Naive thymus-derived CD4-positive, alpha-beta T cell (primary cell): Measurements from ENCODE around the gene PLCD3. TPM values are rescaled to one million over a fixed set of nuclear protein-coding genes. Genes with fewer than 3 reads are reported as not detected.
A peak's percentile ranks its signal among the peaks of the same experiment; 100 is the strongest.

Experiments
- ATAC-seq: fragments of 150-1000 bp; cut with Tn5 transposase; 2 replicates; pipeline ENCODE4 v1.10.0; 2021; ENCODE audit warnings: mild to moderate bottlenecking, moderate library complexity
- CTCF ChIA-PET: fragments of 350-600 bp; sonication (Branson Sonifier 250); formaldehyde crosslinking; loops from one replicate; lab custom pipeline; 2021; ENCODE audit warnings: antibody characterized with exemption; lab: Charles Lee
- POLR2A ChIA-PET: fragments of 350-600 bp; sonication (Branson Sonifier 250); formaldehyde crosslinking; loops from one replicate; lab custom pipeline; 2021; ENCODE audit warnings: antibody characterized with exemption, inconsistent platforms; lab: Charles Lee
- DNase-seq, 9 donors: peaks; one replicate each; pipeline versions ENCODE4 v3.0.0 to v3.0.0-alpha.2; 2020 to 2022; ENCODE audit warnings: mixed read lengths in 1 of 9
- H3K27ac ChIP-seq: one replicate; pipeline ENCODE4 v1.7.0; 2013; ENCODE audit warnings: mild to moderate bottlenecking, low read depth, low read length, moderate library complexity
- H3K27me3 ChIP-seq, 2 donors: one replicate each; pipeline ENCODE4 v1.7.0; 2013; ENCODE audit warnings: low read length in 2 of 2, mild to moderate bottlenecking in 2 of 2, moderate library complexity in 2 of 2; ENCODE audit not compliant: control insufficient read depth in 2 of 2, insufficient read depth in 2 of 2
- H3K36me3 ChIP-seq, 3 experiments: 1 replicate in 2 of 3; 2 replicates in 1 of 3; pipeline ENCODE4 v1.7.0; 2013; ENCODE audit warnings: low read length in 3 of 3, mild to moderate bottlenecking in 3 of 3, moderate library complexity in 1 of 3; ENCODE audit not compliant: insufficient read depth in 3 of 3, control insufficient read depth in 2 of 3
- H3K4me1 ChIP-seq, 2 donors: one replicate each; pipeline ENCODE4 v1.7.0; 2013; ENCODE audit warnings: low read length in 2 of 2, mild to moderate bottlenecking in 2 of 2, moderate library complexity in 1 of 2; ENCODE audit not compliant: control insufficient read depth in 2 of 2, insufficient read depth in 2 of 2
- H3K4me3 ChIP-seq: 2 replicates; pipeline ENCODE4 v1.7.0; 2013; ENCODE audit warnings: mild to moderate bottlenecking, low read length
- H3K9me3 ChIP-seq, 3 experiments: 1 replicate in 2 of 3; 2 replicates in 1 of 3; pipeline ENCODE4 v1.7.0; 2013; ENCODE audit warnings: low read length in 3 of 3; ENCODE audit not compliant: control insufficient read depth in 2 of 3
- H3K27ac Mint-ChIP-seq, 9 donors: one replicate each; pipeline ENCODE4 v1.8.0; 2020 to 2022; ENCODE audit warnings: mixed read lengths in 9 of 9, mild to moderate bottlenecking in 8 of 9, moderate library complexity in 5 of 9, inconsistent platforms in 2 of 9
- H3K27me3 Mint-ChIP-seq, 5 donors: one replicate each; pipeline ENCODE4 v1.8.0; 2021 to 2022; ENCODE audit warnings: mixed read lengths in 5 of 5, mild to moderate bottlenecking in 1 of 5
- H3K36me3 Mint-ChIP-seq, 5 donors: one replicate each; pipeline ENCODE4 v1.8.0; 2020 to 2022; ENCODE audit warnings: mixed read lengths in 5 of 5, mild to moderate bottlenecking in 3 of 5, inconsistent platforms in 1 of 5
- H3K4me1 Mint-ChIP-seq, 7 donors: one replicate each; pipeline ENCODE4 v1.8.0; 2020 to 2022; ENCODE audit warnings: mixed read lengths in 7 of 7, mild to moderate bottlenecking in 3 of 7, inconsistent platforms in 1 of 7
- H3K4me3 Mint-ChIP-seq, 10 donors: one replicate each; pipeline ENCODE4 v1.8.0; 2020 to 2022; ENCODE audit warnings: mild to moderate bottlenecking in 10 of 10, mixed read lengths in 10 of 10, moderate library complexity in 6 of 10, inconsistent platforms in 2 of 10
- H3K9me3 Mint-ChIP-seq, 11 donors: one replicate each; pipeline ENCODE4 v1.8.0; 2020 to 2022; ENCODE audit warnings: mixed read lengths in 11 of 11, mild to moderate bottlenecking in 4 of 11, inconsistent platforms in 1 of 11, moderate library complexity in 1 of 11
- intact Hi-C, 2 donors: fragments of 100-400 bp; cut with micrococcal nuclease; formaldehyde crosslinking; loops; one replicate each; pipeline ENCODE4 v1.15.1; 2023
- polyA plus RNA-seq, 2 donors: library from polyadenylated mRNA; unstranded; fragments of 300-500 nt; fragmentation: Illumina TruSeq; gene quantifications; one replicate each; pipeline ENCODE4 v1.2.3, GENCODE V29; 2021
- total RNA-seq, 6 experiments: library from RNA in 5 of 6; stranded (reverse) in 5 of 6; gene quantifications; 1 replicate in 5 of 6; 2 replicates in 1 of 6; pipeline ENCODE4 v1.2.3 and lab custom pipeline; 2021 to 2026

PLCD3 gene
- total and polyA plus RNA-seq, 7 experiments from 2014 or later, result 0.21 to 5.1 (median 2.7) TPM; not detected in 1

DNA sequence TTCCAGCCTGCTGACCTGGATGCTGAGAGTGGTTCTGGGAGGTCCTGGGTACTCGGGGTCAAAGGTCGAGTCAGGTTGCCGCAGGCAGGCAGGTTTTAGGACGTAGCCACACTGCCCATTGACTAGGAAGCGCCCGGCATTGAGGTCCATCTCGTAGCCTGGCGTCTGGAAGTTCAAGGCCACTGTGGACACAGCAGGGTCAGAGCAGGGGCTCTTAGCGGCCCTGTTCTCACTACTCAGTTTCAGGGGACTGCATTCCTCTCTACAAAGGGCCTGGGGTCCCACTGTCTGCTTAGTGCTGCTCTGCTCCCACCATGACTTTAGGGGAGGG, 18.9 kb downstream of the PLCD3 start:
- POLR2A ChIA-PET, result no interaction called here
- peaks cover 0 to 6% (median 0%) of the 10 kb centered on the region in 3 experiments for H3K36me3 ChIP-seq
- H3K4me1 ChIP-seq, result no peaks in the 10 kb centered on the region
- no peak overlapping the region for H3K4me3 Mint-ChIP-seq
- DNase-seq, result no peak
- no peak overlapping the region for H3K4me3 ChIP-seq
- no peaks in the 10 kb centered on the region for H3K27me3 ChIP-seq
- no peaks in the 10 kb centered on the region for H3K27me3 Mint-ChIP-seq
- CTCF ChIA-PET, result no interaction called here
- intact Hi-C loops, result no loop called here
- no peaks in the 10 kb centered on the region for H3K9me3 Mint-ChIP-seq
- no peaks in the 10 kb centered on the region for H3K36me3 Mint-ChIP-seq
- no peak for ATAC-seq
- no peaks in the 10 kb centered on the region for H3K9me3 ChIP-seq
- no peaks in the 10 kb centered on the region for H3K4me1 Mint-ChIP-seq
- no peak overlapping the region for H3K27ac Mint-ChIP-seq
- H3K27ac ChIP-seq, result no peak overlapping the region

DNA sequence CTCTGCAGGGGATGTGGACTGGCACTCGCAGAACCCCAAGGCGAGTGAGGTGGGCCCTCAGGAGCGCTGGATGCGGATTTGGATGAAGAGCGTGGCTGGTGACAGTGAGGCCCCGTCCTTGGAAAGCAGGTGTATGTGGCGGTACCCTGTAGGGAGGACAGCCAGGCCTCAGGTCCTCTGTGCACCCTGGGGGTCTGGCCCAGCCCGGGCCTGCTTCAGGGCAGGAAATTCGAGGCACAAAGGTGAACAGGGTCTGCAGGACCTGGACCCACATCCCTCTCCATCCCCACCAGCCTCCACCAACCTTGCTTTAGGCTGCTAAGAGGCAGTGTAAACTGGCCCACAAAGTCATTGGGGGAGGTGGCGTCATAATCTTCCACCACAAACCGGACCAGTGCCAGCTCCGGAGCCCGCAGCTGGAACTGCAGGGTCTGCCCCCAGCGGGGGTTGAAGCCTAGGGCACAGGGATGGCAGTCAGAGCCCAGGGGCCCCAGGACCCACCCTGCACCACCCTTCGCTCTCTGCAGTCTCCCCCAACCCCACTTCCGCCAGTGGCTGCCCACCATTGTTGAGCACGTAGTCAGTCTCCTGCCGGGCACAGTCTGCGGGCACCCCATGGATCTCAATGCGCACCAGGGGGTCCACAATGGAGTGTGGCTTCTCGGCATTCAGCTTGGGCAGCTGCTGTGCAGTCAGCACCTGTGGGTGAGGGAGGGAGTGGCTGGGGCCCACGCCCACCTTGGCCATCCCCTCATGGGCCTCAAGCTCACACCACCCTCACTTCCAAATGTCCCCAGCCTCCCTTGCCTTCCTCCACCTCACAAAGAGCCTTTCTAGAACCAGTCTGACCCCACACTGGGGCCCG, 19.5 kb downstream of the PLCD3 start:
- no peak overlapping the region for H3K4me3 Mint-ChIP-seq
- no peak overlapping the region for H3K27ac Mint-ChIP-seq
- H3K9me3 Mint-ChIP-seq, result no peaks in the 10 kb centered on the region
- no peaks in the 10 kb centered on the region for H3K4me1 Mint-ChIP-seq
- H3K27ac ChIP-seq, result no peak overlapping the region
- intact Hi-C loops, result no loop called here
- ATAC-seq, result no peak
- no peaks in the 10 kb centered on the region for H3K27me3 ChIP-seq
- H3K9me3 ChIP-seq, result no peaks in the 10 kb centered on the region
- peaks cover 0 to 4% (median 1%) of the 10 kb centered on the region in 5 donors for H3K36me3 Mint-ChIP-seq
- ChIA-PET CTCF (no interaction called here), POLR2A (no interaction called here)
- H3K4me1 ChIP-seq, result no peaks in the 10 kb centered on the region
- H3K36me3 ChIP-seq, result peaks cover 0 to 12% (median 0%) of the 10 kb centered on the region in 3 experiments
- no peaks in the 10 kb centered on the region for H3K27me3 Mint-ChIP-seq
- no peak overlapping the region for H3K4me3 ChIP-seq
- DNase-seq, result no peak

DNA sequence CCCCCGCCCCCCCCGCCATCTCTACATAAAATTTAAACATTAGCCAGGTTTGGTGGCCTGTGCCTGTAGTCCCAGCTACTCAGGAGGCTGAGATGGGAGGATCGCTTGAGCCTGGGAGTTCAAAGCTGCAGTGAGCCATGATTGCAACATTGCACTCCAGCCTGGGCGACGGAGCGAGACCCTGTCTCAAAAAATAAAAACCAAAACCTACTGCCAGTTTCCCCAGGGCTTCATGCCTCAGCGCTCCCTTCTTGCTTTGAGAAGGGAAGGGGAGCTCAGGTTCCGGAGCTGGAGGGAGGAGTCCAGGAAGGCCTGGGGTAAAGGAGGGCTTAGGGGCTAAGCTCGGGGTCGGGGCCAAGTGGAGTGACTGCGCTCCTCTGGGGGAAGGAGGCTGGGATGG, 20.5 kb downstream of the PLCD3 start:
- no peaks in the 10 kb centered on the region for H3K9me3 Mint-ChIP-seq
- CTCF ChIA-PET, result no interaction called here
- ATAC-seq, result no peak
- Histone ChIP-seq H3K27ac (no peak overlapping the region), H3K9me3 (no peaks in the 10 kb centered on the region), H3K36me3 (peaks cover 0 to 21% (median 0%) of the 10 kb centered on the region in 3 experiments), H3K4me1 (no peaks in the 10 kb centered on the region), H3K4me3 (no peak overlapping the region), H3K27me3 (no peaks in the 10 kb centered on the region)
- DNase-seq, result no peak
- H3K4me1 Mint-ChIP-seq, result no peaks in the 10 kb centered on the region
- peak overlapping the region in 1 of 9 donors; percentile 30 for H3K27ac Mint-ChIP-seq
- H3K27me3 Mint-ChIP-seq, result no peaks in the 10 kb centered on the region
- POLR2A ChIA-PET, result no interaction called here
- H3K36me3 Mint-ChIP-seq, result peaks cover 0 to 5% (median 2%) of the 10 kb centered on the region in 5 donors
- intact Hi-C loops, result no loop called here
- no peak overlapping the region for H3K4me3 Mint-ChIP-seq

DNA sequence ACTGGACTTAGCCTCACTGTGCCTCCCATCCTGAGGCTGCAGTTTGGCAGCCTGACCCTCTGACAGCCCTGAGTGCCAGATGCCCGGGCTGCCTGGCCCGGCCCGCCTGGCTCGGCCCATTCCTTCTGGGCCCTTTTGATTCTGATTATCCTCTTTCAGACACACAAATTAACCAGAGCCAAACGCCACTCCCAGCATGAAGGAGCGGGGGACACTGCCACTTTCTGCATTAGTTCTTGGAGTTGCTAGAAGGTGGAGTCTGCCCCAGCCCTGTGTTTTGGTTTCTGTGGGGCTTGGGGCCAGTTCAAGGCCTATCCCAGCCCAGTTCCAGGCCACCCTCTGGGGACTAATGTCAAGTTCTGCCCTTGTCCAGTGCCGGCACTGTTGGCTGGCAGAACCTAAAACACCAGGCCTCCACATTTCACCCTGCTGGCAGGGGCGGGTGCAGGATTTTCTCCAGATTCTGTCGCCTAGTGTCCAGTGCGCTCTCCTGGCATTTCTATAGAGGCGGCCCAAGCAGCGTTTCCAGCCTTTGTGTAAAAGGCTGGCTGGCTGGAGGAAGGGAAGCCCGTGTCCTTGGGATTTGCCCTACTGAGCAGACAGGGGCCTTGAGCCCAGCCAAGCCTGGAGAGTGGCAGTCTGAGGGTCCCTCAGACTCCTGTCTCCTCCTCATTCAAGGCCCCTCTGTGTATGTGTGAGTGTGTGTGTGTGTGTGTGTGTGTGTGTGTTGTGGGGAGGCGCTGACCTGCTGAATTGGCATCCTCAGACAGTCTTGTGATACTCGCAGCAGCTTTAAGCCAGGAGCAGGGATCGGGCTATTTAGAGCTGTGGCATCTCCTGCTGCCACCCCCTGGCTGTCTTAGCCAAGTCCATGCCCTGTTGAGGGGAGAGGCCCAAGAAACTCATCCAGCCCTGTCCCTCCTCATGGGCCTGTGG, 21.4 kb downstream of the PLCD3 start:
- Mint-ChIP-seq H3K36me3 (peaks cover 0 to 8% (median 5%) of the 10 kb centered on the region in 5 donors), H3K27me3 (no peaks in the 10 kb centered on the region), H3K27ac (peak overlapping the region in 1 of 9 donors; percentile 78), H3K9me3 (no peaks in the 10 kb centered on the region), H3K4me1 (no peaks in the 10 kb centered on the region), H3K4me3 (no peak overlapping the region)
- POLR2A ChIA-PET, result no interaction called here
- Histone ChIP-seq H3K4me3 (no peak overlapping the region), H3K4me1 (no peaks in the 10 kb centered on the region), H3K9me3 (no peaks in the 10 kb centered on the region), H3K27ac (no peak overlapping the region), H3K27me3 (no peaks in the 10 kb centered on the region), H3K36me3 (peaks cover 0 to 30% (median 0%) of the 10 kb centered on the region in 3 experiments)
- ATAC-seq (no peak), DNase-seq (no peak)
- intact Hi-C loops, result no loop called here
- CTCF ChIA-PET, result no interaction called here

DNA sequence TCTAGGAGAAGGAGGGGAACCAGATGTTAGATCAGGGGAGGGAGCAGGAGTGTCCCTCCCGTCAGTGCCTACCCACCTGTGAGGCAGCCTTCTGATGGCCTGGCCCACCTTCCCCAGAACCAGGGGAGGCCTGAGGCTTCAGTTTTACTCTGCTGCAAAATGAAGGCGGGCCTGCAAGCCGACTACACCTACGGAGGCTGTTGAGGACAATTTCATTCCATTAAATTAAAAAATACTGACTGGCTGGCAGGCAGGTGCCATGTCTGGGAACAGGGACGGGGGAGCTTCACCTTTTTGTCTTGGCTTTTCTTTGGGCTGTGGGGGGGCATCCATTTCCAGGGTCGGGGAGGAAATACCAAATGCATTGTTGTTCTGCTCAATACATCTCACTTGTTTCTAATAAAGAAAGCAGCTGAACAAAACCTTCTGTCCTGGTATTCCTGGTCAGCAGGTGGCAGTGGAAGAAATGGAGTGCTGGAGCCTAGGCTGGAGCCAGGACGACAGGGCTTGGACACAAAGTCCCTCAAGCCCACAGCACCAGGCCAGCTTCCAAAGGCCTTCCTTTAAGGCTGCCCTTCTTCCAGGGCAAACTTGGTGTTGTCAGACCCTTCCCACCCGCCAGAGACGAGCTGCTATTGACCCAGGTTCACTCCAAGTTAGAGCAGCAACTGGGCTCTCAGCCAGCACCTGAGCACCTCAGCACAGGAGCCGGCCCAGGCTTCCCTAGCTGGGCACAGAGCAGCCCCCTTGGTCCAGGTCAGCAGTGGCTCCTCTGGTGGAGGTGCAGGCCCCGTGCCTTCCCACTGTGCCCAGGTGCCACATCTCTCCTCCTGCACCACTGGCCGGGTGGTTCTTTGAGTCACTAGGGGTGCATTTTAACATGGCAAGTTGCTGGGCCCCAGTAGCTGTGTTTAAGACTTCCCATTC, 23.5 kb downstream of the PLCD3 start:
- Histone ChIP-seq H3K27me3 (no peaks in the 10 kb centered on the region), H3K27ac (no peak overlapping the region), H3K4me1 (no peaks in the 10 kb centered on the region), H3K4me3 (no peak overlapping the region), H3K9me3 (no peaks in the 10 kb centered on the region), H3K36me3 (peaks cover 0 to 50% (median 0%) of the 10 kb centered on the region in 3 experiments)
- Mint-ChIP-seq H3K9me3 (no peaks in the 10 kb centered on the region), H3K27ac (peak overlapping the region in 5 of 9 donors; percentile 30 to 59 (median 33)), H3K4me3 (no peak overlapping the region), H3K27me3 (no peaks in the 10 kb centered on the region), H3K36me3 (peaks cover 0 to 16% (median 8%) of the 10 kb centered on the region in 5 donors), H3K4me1 (no peaks in the 10 kb centered on the region)
- ChIA-PET POLR2A (interaction anchor here (0.6 kb wide), 1 partner anchor 36 kb away, joined by 3 read pairs; no protein-coding TSS in a partner anchor), CTCF (interaction anchor here (1.2 to 1.3 kb wide), 2 partner anchors 9 to 95 kb away, joined by 5 to 10 read pairs; no protein-coding TSS in a partner anchor)
- intact Hi-C loops, result no loop called here
- ATAC-seq (no peak), DNase-seq (no peak)

DNA sequence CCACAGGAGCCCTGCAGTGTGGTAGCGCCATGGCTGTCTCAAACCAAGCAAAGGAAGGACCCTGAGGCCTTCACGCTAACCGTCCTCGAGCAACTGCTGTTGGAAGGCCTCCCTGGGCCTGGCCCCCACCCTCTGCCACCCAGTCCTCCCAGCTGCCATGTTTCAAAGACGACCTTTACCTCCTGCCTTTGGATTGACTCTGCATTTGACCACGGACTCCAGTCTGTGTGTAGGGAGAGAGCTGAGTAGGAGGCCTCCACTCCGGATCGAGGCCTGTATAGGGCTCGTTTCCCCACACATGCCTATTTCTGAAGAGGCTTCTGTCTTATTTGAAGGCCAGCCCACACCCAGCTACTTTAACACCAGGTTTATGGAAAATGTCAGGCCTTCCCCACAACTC, 24.3 kb downstream of the PLCD3 start:
- Histone ChIP-seq H3K4me1 (no peaks in the 10 kb centered on the region), H3K9me3 (no peaks in the 10 kb centered on the region), H3K36me3 (peaks cover 0 to 58% (median 0%) of the 10 kb centered on the region in 3 experiments), H3K27ac (no peak overlapping the region), H3K27me3 (no peaks in the 10 kb centered on the region), H3K4me3 (no peak overlapping the region)
- Mint-ChIP-seq H3K27ac (peak overlapping the region in 3 of 9 donors; percentile 14 to 51 (median 33)), H3K27me3 (no peaks in the 10 kb centered on the region), H3K4me3 (no peak overlapping the region), H3K4me1 (no peaks in the 10 kb centered on the region), H3K36me3 (peaks cover 4 to 22% (median 8%) of the 10 kb centered on the region in 5 donors), H3K9me3 (no peaks in the 10 kb centered on the region)
- CTCF ChIA-PET, result no interaction called here
- POLR2A ChIA-PET, result no interaction called here
- DNase-seq (no peak), ATAC-seq (no peak)
- intact Hi-C loops, result no loop called here
